Endometrial microvascular endothelial cells (primary cell): Measurements from ENCODE around the gene COX20. TPM values are rescaled to one million over a fixed set of nuclear protein-coding genes. Genes with fewer than 3 reads are reported as not detected.

Experiments used
- in situ Hi-C: cut with HindIII; loops from 2 replicates; pipeline ENCODE4 v1.10.0; 2017; ENCODE audit warnings: low sequenced_read_pairs, low pct_unique_long_range_greater_than_20kb; ENCODE audit errors: inconsistent ontology term
- total RNA-seq: library from RNA; depleted of rRNA; stranded (reverse); fragments of >200 nt; gene quantifications from one replicate; pipeline ENCODE4 v1.2.3, GENCODE V29; 2015; ENCODE audit errors: inconsistent ontology term

The COX20 gene
- total RNA-seq, 1 donor from 2014 or later: 61.5 TPM

DNA sequence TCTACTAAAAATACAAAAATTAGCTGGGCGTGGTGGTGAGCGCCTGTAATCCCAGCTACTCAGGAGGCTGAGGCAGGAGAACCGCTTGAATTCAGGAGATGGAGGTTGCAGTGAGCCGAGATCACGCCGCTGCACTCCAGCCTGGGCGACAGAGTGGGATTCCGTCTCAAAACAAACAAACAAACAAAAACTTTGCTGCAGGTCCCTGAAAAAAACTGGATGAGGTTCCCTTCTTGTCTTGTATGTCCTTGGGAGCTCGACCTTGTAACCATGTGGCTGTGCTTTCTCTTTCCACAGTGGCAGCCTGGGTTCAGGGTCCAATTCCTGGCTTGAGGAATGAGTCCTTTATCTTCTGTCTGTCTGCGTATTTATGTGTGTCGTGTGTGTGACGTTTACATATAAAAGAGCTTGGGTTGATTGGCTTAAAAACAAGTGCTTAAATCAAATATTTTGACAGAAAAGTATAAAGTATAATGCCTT lies 18.0 kb upstream of the COX20 start:
- in situ Hi-C loops: no loop called here

DNA sequence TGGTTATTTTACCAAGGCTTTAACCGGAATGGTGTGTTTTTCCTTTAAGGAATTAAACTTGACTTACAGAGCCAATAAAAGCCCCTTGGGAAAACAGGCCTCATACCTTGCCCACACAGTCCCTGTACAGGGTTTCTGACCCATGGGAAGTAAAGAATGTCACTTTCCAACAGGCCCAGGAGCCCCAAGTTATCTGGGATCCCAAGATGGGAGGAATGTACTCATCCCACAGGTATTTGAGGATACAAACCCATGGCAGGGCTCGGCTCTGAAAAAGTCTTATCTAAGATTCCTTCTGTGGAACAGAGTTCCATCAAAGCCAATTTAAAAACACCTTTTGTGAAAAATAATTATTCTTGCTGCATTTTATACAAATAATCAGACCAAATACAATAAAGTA lies 15.3 kb upstream of the COX20 start:
- in situ Hi-C loops: no loop called here

DNA sequence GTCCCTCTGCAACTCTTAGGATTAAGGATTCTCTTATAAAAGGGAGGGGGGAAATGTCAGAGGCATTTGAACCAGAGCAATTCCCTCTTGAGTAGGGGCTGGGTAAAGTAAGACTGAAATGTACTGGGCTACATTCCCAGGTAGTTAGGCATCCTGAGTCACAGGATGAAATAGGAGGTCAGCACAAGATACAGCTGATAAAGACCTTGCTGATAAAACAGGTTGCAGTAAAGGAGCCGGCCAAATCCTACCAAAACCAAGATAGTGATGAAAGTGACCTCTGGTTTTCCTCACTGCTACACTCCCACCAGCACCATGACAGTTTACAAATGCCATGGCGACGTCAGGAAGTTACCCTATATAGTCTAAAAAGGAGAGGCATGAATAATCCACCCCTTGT lies 14.3 kb upstream of the COX20 start:
- in situ Hi-C loops: no loop called here

DNA sequence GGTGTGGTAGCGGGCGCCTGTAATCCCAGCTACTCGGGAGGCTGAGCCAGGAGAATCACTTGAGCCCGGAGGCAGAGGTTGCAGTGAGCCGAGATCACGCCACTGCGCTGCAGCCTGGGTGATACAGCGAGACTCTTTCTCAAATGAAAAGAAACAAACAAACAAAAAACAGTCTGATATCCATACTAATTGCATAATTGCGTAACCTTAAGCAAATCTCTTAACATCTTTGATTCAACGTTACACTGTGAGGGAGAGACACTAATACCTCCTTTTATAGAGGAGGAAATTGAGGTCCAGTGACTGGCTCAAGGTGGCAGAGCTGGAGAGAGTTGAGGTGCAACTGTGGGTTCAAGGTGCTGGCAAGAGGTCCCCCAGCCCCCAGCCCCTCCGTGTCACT lies 12.6 kb upstream of the COX20 start:
- in situ Hi-C loops: no loop called here

DNA sequence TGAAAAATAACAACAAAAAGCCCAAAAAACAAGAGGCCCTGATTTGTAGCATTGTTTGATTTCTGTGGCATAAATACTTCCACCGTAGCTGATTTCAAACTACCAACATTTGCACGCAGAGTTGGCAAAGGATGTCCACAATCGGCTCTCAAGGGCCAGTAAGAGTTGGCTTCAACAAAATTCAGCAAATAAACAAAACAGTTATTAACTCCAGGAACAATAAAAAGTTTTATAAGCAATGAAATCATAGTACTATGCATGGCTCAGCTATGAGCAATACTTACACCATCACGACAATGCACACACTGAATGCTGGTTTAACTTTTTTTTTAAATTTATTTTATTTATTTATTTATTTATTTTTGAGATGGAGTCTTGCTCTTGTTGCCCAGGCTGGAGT lies 8.7 kb upstream of the COX20 start:
- in situ Hi-C loops: no loop called here

DNA sequence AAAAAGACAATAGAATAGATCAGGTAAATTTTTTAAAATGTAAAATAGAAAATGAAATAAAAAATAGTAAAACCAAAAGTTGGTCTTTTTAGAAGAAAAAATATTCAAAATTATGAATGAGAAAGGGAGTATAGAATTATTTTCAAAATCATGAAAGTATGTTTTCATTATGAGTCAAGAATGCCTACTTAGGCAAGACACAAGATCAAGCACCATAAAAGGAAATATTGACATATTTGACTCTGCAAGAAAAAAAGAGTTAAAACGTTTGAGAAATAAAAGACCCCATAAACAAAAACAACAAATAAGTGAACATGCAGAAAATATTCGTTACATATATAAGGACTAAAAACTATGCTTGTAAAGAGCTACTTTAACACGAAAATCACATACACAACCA lies 4.8 kb upstream of the COX20 start:
- in situ Hi-C loops: loop anchor here (10.0 kb wide), 1 partner anchor 214 kb away; no protein-coding TSS in a partner anchor

DNA sequence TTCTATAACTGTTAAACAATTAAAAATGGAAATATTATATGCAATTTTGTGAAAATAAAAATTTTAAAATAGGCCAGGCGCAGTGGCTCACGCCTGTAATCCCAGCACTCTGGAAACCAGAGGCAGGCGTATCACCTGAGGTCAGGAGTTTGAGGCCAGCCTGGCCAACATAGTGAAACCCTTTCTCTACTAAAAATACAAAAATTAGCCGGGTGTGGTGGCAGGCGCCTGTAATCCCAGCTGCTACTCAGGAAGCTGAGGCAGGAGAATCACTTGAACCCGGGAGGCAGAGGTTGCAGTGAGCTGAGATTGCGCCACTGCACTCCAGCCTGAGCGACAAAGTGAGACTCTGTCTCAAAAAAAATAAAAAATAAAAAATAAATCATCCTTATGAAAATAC lies 2.2 kb upstream of the COX20 start:
- in situ Hi-C loops: loop anchor here (10.0 kb wide), 1 partner anchor 212 kb away; no protein-coding TSS in a partner anchor

DNA sequence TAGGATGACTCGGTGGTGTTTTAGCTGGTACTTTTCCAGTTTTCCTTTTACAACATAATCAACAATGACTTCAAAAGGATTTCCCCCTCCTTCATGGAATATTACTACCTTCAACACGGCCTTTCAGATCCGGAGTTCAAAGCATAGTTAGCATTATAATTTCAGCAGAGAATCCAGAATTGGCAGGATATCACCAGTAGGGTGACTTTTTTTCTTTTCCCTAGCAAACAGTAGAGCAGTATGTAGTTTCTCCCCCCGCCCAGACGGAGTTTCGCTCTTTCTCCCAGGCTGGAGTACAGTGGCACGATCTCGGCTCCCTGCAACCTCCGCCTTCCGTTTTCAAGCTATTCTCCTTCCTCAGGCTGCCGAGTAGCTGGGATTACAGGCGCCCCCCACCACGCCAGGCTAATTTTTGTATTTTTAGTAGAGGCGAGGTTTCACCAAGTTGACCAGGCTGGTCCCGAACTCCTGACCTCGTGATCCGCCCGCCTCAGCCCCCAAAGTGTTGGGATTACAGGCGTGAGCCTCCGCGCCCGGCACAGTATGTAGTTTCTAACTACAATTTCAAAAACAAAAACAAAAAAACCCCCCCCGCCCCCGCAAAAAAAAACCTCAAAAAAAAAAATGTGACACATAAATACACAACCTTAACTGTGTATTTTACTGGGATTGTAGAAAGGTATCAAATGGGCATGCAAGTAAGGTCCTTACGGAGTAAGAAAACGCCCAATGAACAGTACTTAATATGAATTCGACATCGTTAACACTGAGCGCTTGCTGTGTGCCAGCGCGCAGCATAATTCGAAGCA lies 1.5 kb upstream of the COX20 start:
- in situ Hi-C loops: loop anchor here (10.0 kb wide), 1 partner anchor 211 kb away; no protein-coding TSS in a partner anchor

DNA sequence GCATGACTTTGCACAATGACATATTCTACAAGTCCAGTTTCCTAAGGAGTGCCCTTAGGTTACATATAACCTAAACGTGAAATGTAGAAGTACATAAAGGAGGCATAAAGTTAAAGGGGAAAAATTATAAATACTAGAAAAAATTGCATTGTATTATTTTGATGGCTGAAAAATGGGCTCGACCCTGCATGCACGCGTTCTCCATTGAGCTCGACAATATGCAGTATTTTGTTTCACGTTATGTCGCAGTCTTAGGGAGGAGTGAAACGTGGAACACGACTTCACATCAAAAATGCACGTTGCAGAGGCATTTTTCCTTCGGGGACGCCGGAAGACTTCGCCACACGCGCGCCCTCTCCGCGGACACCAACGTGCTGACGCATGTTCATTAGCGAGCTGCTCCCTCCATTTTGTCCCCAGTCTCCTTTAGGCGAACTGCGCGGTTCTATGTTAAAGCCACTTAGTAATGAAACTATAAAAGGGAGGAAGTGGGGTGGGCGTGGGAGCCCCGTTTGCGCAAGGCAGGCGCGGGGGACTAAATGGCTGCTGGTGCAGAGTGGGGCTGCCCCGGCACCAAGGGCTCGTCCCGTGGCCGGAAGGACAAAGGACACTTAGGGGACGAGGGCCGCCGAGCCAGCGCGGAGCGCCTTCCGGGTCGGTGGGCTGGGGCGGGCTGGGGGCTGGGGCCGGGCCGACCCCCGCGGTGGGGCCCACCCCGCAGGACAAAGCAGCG lies 749 bp upstream of the COX20 start:
- in situ Hi-C loops: loop anchor here (10.0 kb wide), 1 partner anchor 210 kb away; no protein-coding TSS in a partner anchor

DNA sequence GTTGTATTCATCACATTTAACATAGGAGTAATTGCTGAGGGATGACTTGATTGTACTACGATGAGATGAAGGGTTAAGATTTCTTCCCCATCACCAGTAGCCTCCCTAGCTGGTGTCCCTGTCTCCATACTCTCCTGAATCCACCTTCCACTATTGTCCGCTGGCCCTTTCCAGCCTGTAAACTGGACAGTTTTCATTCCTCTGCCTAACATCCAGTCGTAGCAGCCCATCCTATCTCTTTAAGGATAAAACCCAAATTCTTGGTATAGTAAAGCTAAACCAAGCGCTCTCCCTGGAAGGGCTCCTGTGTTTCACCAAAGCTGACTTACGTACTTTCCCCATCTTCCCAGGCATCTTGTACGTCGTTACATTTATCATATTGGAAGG lies 670 bp downstream of the COX20 start:
- in situ Hi-C loops: loop anchor here (10.0 kb wide), 1 partner anchor 209 kb away; no protein-coding TSS in a partner anchor

DNA sequence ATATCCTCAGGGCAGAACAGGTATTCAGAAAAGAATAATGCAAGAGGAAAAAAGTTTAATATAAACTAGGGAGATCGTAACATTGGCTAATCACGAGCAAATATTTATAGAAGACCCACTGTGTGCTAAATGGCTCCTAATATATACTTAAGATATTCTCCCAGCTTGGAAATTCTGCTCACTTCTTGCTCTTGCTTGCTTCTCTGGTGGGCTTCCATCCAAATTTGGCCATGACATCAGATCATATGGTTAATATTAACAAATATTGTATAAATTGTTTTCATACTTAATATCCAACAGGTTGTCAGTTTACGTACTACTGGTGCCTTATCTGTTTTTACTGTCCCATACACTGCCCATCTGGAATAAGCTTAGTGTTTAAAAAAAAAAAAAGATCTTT lies 1.1 kb downstream of the COX20 start:
- in situ Hi-C loops: loop anchor here (10.0 kb wide), 1 partner anchor 208 kb away; no protein-coding TSS in a partner anchor

DNA sequence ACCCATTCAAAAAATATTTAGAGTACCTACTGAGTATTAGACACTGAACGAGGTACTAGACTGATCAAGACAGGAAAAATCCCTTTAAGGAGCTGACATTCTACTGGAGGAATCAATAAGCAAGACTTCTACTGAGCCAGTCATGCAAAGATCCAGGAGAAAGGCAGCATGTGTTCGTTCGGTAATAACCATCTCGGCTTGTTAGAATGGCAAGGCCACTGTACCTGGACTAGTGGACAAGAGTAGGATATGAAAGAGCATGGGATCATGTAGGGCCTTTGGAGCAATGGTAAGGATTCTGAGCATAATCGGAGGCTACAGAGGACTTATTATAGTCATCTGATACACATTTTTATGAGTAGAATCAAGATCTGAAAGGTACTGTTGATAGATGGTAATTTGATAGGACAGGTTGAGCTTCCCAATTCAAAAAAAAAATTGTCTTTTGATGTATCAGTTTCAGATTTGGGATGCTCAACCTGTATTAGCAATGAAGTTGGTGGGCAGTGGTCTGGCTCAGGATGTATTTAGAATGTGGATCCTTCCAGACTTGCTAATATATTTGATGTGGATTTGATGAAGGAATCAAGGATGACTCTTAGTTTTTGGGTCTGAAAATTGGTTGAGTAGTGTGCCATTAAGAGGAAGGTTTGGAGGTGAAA lies 2.3 kb downstream of the COX20 start:
- in situ Hi-C loops: loop anchor here (10.0 kb wide), 1 partner anchor 207 kb away; no protein-coding TSS in a partner anchor

DNA sequence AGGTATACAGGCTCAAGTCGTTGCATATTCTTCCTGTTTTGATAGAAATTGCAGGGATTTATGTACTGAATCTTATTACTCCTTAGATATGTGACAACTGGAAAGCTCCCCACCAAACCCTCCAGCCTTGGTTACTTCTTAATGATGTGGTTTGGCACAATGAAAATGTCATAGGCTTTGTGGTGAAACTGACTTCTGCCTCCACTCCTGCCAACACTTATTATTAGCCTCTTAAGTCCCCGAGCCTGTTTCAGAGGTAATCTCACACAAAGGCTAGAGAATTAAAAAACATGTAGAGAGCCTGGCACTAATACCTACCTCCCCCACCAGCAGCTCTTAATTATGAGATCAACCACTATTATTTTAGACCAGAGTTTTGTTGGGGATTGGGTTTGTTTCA lies 4.2 kb downstream of the COX20 start:
- in situ Hi-C loops: loop anchor here (10.0 kb wide), 1 partner anchor 205 kb away; no protein-coding TSS in a partner anchor

DNA sequence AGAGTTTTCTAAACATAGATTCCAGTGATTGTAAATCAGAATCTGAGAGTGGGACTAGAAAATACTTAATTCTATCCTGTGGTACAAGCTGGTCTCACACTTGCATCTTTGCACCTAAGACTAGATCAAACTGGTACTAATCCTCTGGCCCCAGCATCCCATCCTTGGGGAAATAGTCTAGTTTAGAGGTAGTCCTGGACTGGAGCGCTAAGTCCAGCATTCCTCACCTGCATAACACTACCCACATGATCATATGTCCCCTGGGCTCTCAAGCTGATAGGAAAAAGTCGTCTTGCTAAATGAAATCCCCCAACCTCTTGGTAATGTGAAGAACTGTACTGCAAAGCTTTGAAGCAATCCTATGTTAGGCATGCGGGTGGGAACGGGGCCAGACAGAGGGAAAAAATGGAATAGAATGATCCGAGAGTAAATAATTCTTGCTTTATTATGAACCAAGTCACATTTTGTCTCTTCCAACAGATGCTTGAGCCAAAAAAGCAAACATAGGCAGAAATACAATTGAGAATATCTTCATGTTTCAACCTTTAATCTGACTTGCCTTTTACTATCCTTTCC lies 4.8 kb downstream of the COX20 start:
- in situ Hi-C loops: no loop called here

DNA sequence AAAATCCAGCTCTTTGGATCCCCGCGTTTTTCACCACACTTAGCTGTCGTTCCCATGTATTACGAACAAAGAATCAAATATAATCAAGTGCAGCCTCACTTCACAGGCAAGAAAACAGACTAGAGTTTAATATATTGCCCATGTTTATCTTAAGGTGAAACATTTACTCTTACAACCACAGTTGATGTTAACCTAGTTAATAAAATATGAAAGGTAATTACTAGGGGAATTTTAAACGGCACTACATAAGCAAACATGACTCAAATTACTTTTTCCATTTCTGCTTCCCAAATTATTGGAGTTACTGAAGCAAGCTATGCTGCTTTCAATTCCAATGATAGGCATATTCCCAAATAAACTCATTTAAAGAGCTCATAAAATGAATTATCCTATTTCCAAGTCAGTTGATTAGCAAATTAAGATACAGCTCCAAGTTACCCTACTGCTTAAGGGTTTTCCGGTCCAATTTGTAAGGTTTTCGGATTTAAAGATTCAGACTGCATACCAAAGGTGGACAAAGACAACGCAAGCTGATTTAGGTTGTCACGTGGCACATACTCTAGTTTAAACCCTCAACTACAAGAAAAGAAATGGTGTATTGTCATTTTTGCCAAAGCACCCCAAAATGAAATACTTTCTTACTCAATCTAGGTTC lies 5.9 kb downstream of the COX20 start:
- in situ Hi-C loops: no loop called here

DNA sequence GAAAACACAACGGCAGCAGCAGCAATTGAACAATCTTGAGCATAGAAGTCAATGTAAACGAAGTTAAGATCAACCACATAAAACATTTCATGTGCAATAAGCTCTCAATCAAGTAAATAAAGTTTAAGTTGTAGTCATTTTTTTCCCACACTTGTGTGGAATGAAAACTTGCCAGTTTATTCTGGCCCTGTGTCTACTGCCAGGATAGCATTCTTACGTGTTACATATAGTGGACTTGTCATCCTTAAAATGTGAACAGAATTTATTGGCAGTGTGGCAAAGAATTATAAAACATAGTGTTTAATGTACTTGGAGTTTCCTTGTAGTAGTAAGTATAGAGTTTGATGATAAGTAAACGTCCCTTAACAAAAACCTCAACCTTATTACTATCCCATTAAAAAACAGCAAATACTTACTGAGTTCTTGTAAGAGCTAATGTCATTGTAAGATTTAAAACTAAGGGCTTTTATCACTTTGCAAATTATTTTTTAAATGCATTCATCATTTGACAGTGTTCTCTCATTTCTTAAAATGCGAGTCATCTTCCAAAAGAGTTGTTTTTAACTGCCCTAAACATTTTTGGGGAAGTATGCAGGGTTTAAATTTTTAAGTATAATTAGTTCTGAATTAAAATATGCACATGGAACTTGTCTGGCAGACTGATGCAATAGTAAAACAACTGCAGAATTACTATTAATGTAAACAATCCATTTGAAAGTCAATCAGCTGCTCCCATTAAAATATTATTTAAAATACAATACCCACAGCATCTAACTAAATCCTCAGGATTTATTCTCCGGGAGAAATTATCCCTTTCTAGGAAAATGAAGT lies 7.9 kb downstream of the COX20 start:
- in situ Hi-C loops: no loop called here
